Activated CD4-positive, alpha-beta T cell treated with anti-CD3 and anti-CD28 coated beads, Interleukin-2, amount 10 ng/mL, durations not matched to agents 7 days and 5 days (primary cell): Measurements from ENCODE around the gene JDP2. TPM values are rescaled to one million over a fixed set of nuclear protein-coding genes. Genes with fewer than 3 reads are reported as not detected.

ENCODE experiments used
- CTCF ChIA-PET: fragments of 350-600 bp; sonication (Branson Sonifier 250); formaldehyde crosslinking; loops from one replicate; lab custom pipeline; 2021; ENCODE audit warnings: antibody characterized with exemption; lab: Charles Lee
- POLR2A ChIA-PET: fragments of 350-600 bp; sonication (Branson Sonifier 250); formaldehyde crosslinking; loops from one replicate; lab custom pipeline; 2021; ENCODE audit warnings: antibody characterized with exemption; lab: Charles Lee
- DNase-seq: peaks from one replicate; pipeline ENCODE4 v3.0.0-alpha.2; 2020
- H3K27ac Mint-ChIP-seq: one replicate; pipeline ENCODE4 v1.8.0; 2021; ENCODE audit warnings: mild to moderate bottlenecking, moderate library complexity, mixed read lengths
- H3K27me3 Mint-ChIP-seq: one replicate; pipeline ENCODE4 v1.8.0; 2021; ENCODE audit warnings: mixed read lengths
- H3K36me3 Mint-ChIP-seq: one replicate; pipeline ENCODE4 v1.8.0; 2021; ENCODE audit warnings: low read depth, mixed read lengths
- H3K4me1 Mint-ChIP-seq: one replicate; pipeline ENCODE4 v1.8.0; 2021; ENCODE audit warnings: mixed read lengths
- H3K4me3 Mint-ChIP-seq: one replicate; pipeline ENCODE4 v1.8.0; 2021; ENCODE audit warnings: mild to moderate bottlenecking, moderate library complexity, mixed read lengths
- H3K9me3 Mint-ChIP-seq: one replicate; pipeline ENCODE4 v1.8.0; 2021; ENCODE audit warnings: mixed read lengths
- total RNA-seq, 2 experiments: library from RNA; stranded (reverse); gene quantifications; one replicate each; pipeline ENCODE4 v1.2.3, GENCODE V29; 2021

The JDP2 gene
- total RNA-seq, 2 experiments from 2014 or later, result 0.99 to 1.6 TPM

- Mint-ChIP-seq H3K4me3 (no peak overlapping the region), H3K4me1 (peaks cover 10% of the 10 kb centered on the region), H3K27me3 (peaks cover 1% of the 10 kb centered on the region), H3K27ac (no peak overlapping the region), H3K36me3 (no peaks in the 10 kb centered on the region), H3K9me3 (no peaks in the 10 kb centered on the region)
- ChIA-PET POLR2A (no interaction called here), CTCF (interaction anchor here (0.6 to 1.5 kb wide), 2 partner anchors 9 to 138 kb away, joined by 3 to 4 read pairs; no protein-coding TSS in a partner anchor)
- no peak for DNase-seq
Measured at GRCh38 chr14:75442166-75442565, 14.3 kb downstream of the JDP2 start.

GRCh38 chr14:75442642-75443041, 14.8 kb downstream of the JDP2 start:
- Mint-ChIP-seq H3K4me1 (peaks cover 10% of the 10 kb centered on the region), H3K27ac (no peak overlapping the region), H3K4me3 (no peak overlapping the region), H3K27me3 (peaks cover 1% of the 10 kb centered on the region), H3K9me3 (no peaks in the 10 kb centered on the region), H3K36me3 (no peaks in the 10 kb centered on the region)
- ChIA-PET POLR2A (no interaction called here), CTCF (interaction anchor here (1.5 kb wide), 1 partner anchor 9 kb away, joined by 4 read pairs; no protein-coding TSS in a partner anchor)
- no peak for DNase-seq

- no peak for DNase-seq
- CTCF ChIA-PET, result interaction anchor here (0.5 to 1.5 kb wide), 6 partner anchors 8 to 148 kb away, joined by 3 to 5 read pairs (median 4); no protein-coding TSS in a partner anchor
- Mint-ChIP-seq H3K4me3 (no peak overlapping the region), H3K27ac (no peak overlapping the region), H3K36me3 (no peaks in the 10 kb centered on the region), H3K4me1 (peaks cover 10% of the 10 kb centered on the region), H3K27me3 (peaks cover 1% of the 10 kb centered on the region), H3K9me3 (no peaks in the 10 kb centered on the region)
- POLR2A ChIA-PET, result interaction anchor here (0.6 kb wide), 1 partner anchor 1374 kb away, joined by 7 read pairs; no protein-coding TSS in a partner anchor
Measured at GRCh38 chr14:75443203-75443969, 15.6 kb downstream of the JDP2 start.

GRCh38 chr14:75445236-75445635, 17.4 kb downstream of the JDP2 start:
- DNase-seq, result no peak
- ChIA-PET POLR2A (no interaction called here), CTCF (interaction anchor here (1.4 kb wide), 1 partner anchor 8 kb away, joined by 4 read pairs; no protein-coding TSS in a partner anchor)
- no peak overlapping the region for H3K4me3 Mint-ChIP-seq
- peaks cover 10% of the 10 kb centered on the region for H3K4me1 Mint-ChIP-seq
- H3K36me3 Mint-ChIP-seq, result no peaks in the 10 kb centered on the region
- H3K27me3 Mint-ChIP-seq, result peaks cover 9% of the 10 kb centered on the region
- no peak overlapping the region for H3K27ac Mint-ChIP-seq
- H3K9me3 Mint-ChIP-seq, result no peaks in the 10 kb centered on the region

- H3K9me3 Mint-ChIP-seq, result no peaks in the 10 kb centered on the region
- H3K36me3 Mint-ChIP-seq, result no peaks in the 10 kb centered on the region
- H3K4me1 Mint-ChIP-seq, result peaks cover 10% of the 10 kb centered on the region
- CTCF ChIA-PET, result no interaction called here
- peaks cover 9% of the 10 kb centered on the region for H3K27me3 Mint-ChIP-seq
- H3K27ac Mint-ChIP-seq, result no peak overlapping the region
- POLR2A ChIA-PET, result no interaction called here
- DNase-seq, result no peak
- H3K4me3 Mint-ChIP-seq, result no peak overlapping the region
Measured at GRCh38 chr14:75445963-75446362, 18.1 kb downstream of the JDP2 start.

- no peak for DNase-seq
- Mint-ChIP-seq H3K36me3 (no peaks in the 10 kb centered on the region), H3K4me1 (peaks cover 10% of the 10 kb centered on the region), H3K4me3 (no peak overlapping the region), H3K27me3 (peaks cover 9% of the 10 kb centered on the region), H3K9me3 (no peaks in the 10 kb centered on the region), H3K27ac (no peak overlapping the region)
- ChIA-PET CTCF (interaction anchor here (1.6 kb wide), 1 partner anchor 14 kb away, joined by 3 read pairs; no protein-coding TSS in a partner anchor), POLR2A (no interaction called here)
Measured at GRCh38 chr14:75446447-75446846, 18.6 kb downstream of the JDP2 start.

- Mint-ChIP-seq H3K4me1 (peaks cover 10% of the 10 kb centered on the region), H3K27me3 (peaks cover 7% of the 10 kb centered on the region), H3K9me3 (no peaks in the 10 kb centered on the region), H3K27ac (no peak overlapping the region), H3K4me3 (no peak overlapping the region), H3K36me3 (no peaks in the 10 kb centered on the region)
- DNase-seq, result no peak
- POLR2A ChIA-PET, result no interaction called here
- CTCF ChIA-PET, result interaction anchor here (1.3 to 2.7 kb wide), 2 partner anchors 9 to 41 kb away, joined by 3 to 9 read pairs; no protein-coding TSS in a partner anchor
Measured at GRCh38 chr14:75448209-75448608, 20.4 kb downstream of the JDP2 start.

GRCh38 chr14:75449036-75449435, 21.2 kb downstream of the JDP2 start:
- ChIA-PET POLR2A (no interaction called here), CTCF (interaction anchor here (0.7 to 2.7 kb wide), 2 partner anchors 9 to 16 kb away, joined by 4 to 9 read pairs; no protein-coding TSS in a partner anchor)
- Mint-ChIP-seq H3K36me3 (no peaks in the 10 kb centered on the region), H3K4me3 (no peak overlapping the region), H3K9me3 (no peaks in the 10 kb centered on the region), H3K27me3 (peaks cover 7% of the 10 kb centered on the region), H3K4me1 (peaks cover 13% of the 10 kb centered on the region), H3K27ac (no peak overlapping the region)
- DNase-seq, result no peak

GRCh38 chr14:75449696-75450095, 21.9 kb downstream of the JDP2 start:
- H3K36me3 Mint-ChIP-seq, result no peaks in the 10 kb centered on the region
- no peak for DNase-seq
- H3K27ac Mint-ChIP-seq, result no peak overlapping the region
- H3K4me3 Mint-ChIP-seq, result no peak overlapping the region
- peaks cover 14% of the 10 kb centered on the region for H3K4me1 Mint-ChIP-seq
- POLR2A ChIA-PET, result no interaction called here
- H3K9me3 Mint-ChIP-seq, result no peaks in the 10 kb centered on the region
- peaks cover 7% of the 10 kb centered on the region for H3K27me3 Mint-ChIP-seq
- CTCF ChIA-PET, result interaction anchor here (1.4 to 2.7 kb wide), 2 partner anchors 8 to 9 kb away, joined by 4 to 9 read pairs; no protein-coding TSS in a partner anchor

- Mint-ChIP-seq H3K4me3 (no peak overlapping the region), H3K36me3 (no peaks in the 10 kb centered on the region), H3K4me1 (peaks cover 14% of the 10 kb centered on the region), H3K27me3 (peaks cover 7% of the 10 kb centered on the region), H3K27ac (no peak overlapping the region), H3K9me3 (no peaks in the 10 kb centered on the region)
- ChIA-PET POLR2A (no interaction called here), CTCF (interaction anchor here (1.4 kb wide), 2 partner anchors 10 to 16 kb away, joined by 3 to 4 read pairs; no protein-coding TSS in a partner anchor)
- no peak for DNase-seq
Measured at GRCh38 chr14:75450381-75451276, 22.8 kb downstream of the JDP2 start.

GRCh38 chr14:75452324-75452723, 24.5 kb downstream of the JDP2 start:
- no peak overlapping the region for H3K27ac Mint-ChIP-seq
- POLR2A ChIA-PET, result no interaction called here

More at GRCh38 chr14:75452324-75452723, 24.5 kb downstream of the JDP2 start:
- peaks cover 7% of the 10 kb centered on the region for H3K27me3 Mint-ChIP-seq
- DNase-seq, result no peak
- H3K4me3 Mint-ChIP-seq, result no peak overlapping the region
- H3K4me1 Mint-ChIP-seq, result peaks cover 4% of the 10 kb centered on the region
- no peaks in the 10 kb centered on the region for H3K9me3 Mint-ChIP-seq
- CTCF ChIA-PET, result no interaction called here
- no peaks in the 10 kb centered on the region for H3K36me3 Mint-ChIP-seq
